Stimulated activated naive CD4-positive, alpha-beta T cell (primary cell): ENCODE data around the gene RTP4.

Experiments
- DNase-seq, 6 experiments: peaks; one replicate each; lab custom pipeline; 2025; lab: John Stamatoyannopoulos, UW

RTP4 gene

GRCh38 chr3:187368251-187369088 lies at the start of gene RTP4:
Gene RTP4 (plus strand): TSS chr3:187368385. CDS start chr3:187368442, 57 bp downstream.
- DNase-seq, result peak in 4 of 6 experiments; percentile 7 to 66 (median 44)

- DNase-seq, result peak in 5 of 6 experiments; percentile 1 to 66 (median 18)
Measured at GRCh38 chr3:187318819-187319616, 49.2 kb upstream of the RTP4 start.

- peak in 4 of 6 experiments; percentile 8 to 25 (median 10) for DNase-seq
Measured at GRCh38 chr3:187319699-187320302, 48.4 kb upstream of the RTP4 start.

GRCh38 chr3:187321766-187322165 lies 46.4 kb upstream of the RTP4 start:
- DNase-seq, result no peak

- DNase-seq, result no peak
Measured at GRCh38 chr3:187322291-187322690, 45.9 kb upstream of the RTP4 start.

GRCh38 chr3:187323091-187323490 lies 45.1 kb upstream of the RTP4 start:
- no peak for DNase-seq

- no peak for DNase-seq
Measured at GRCh38 chr3:187325632-187326031, 42.6 kb upstream of the RTP4 start.

GRCh38 chr3:187327845-187328244 lies 40.3 kb upstream of the RTP4 start:
- no peak for DNase-seq

- DNase-seq, result no peak
Measured at GRCh38 chr3:187328691-187329090, 39.5 kb upstream of the RTP4 start.

- DNase-seq, result no peak
Measured at GRCh38 chr3:187334904-187335303, 33.3 kb upstream of the RTP4 start.

- no peak for DNase-seq
Measured at GRCh38 chr3:187336322-187336721, 31.9 kb upstream of the RTP4 start.

GRCh38 chr3:187340578-187340977 lies 27.6 kb upstream of the RTP4 start:
- no peak for DNase-seq

GRCh38 chr3:187342255-187342654 lies 25.9 kb upstream of the RTP4 start:
- DNase-seq, result no peak

- no peak for DNase-seq
Measured at GRCh38 chr3:187343670-187344069, 24.5 kb upstream of the RTP4 start.

- no peak for DNase-seq
Measured at GRCh38 chr3:187352581-187353575, 15.3 kb upstream of the RTP4 start.

GRCh38 chr3:187358068-187358467 lies 10.1 kb upstream of the RTP4 start:
- no peak for DNase-seq

GRCh38 chr3:187359798-187360486 lies 8.2 kb upstream of the RTP4 start:
- no peak for DNase-seq

GRCh38 chr3:187360596-187360995 lies 7.6 kb upstream of the RTP4 start:
- DNase-seq, result no peak

- DNase-seq, result no peak
Measured at GRCh38 chr3:187361835-187362234, 6.3 kb upstream of the RTP4 start.

GRCh38 chr3:187367561-187368103 lies 553 bp upstream of the RTP4 start:
- DNase-seq, result peak in 1 of 6 experiments; percentile 42
